HG03342 (cell line): Measurements from ENCODE around the gene MLLT3.

ENCODE experiments used
- ATAC-seq: cut with Tn5 transposase; IDR thresholded peaks from one replicate; pipeline ENCODE4 v1.9.1; 2021; ENCODE audit warnings: mild to moderate bottlenecking, moderate library complexity; ENCODE audit not compliant: unreplicated experiment

MLLT3 gene

GRCh38 chr9:20391208-20391607 is 231.1 kb downstream of the MLLT3 start:
- ATAC-seq, result no peak

- no peak for ATAC-seq
These were observed 231.9 kb downstream of the MLLT3 start for GRCh38 chr9:20390400-20390799.

GRCh38 chr9:20387062-20387461 is 235.2 kb downstream of the MLLT3 start:
- no peak for ATAC-seq

GRCh38 chr9:20384642-20385041 is 237.7 kb downstream of the MLLT3 start:
- ATAC-seq, result no peak

GRCh38 chr9:20382460-20383071 is 239.7 kb downstream of the MLLT3 start:
- ATAC-seq, result no peak

- no peak for ATAC-seq
These were observed 241.8 kb downstream of the MLLT3 start for GRCh38 chr9:20380546-20380945.

- ATAC-seq, result no peak
These were observed 242.5 kb downstream of the MLLT3 start for GRCh38 chr9:20379804-20380225.

- no peak for ATAC-seq
These were observed 243.4 kb downstream of the MLLT3 start for GRCh38 chr9:20378851-20379250.

GRCh38 chr9:20377790-20378189 is 244.5 kb downstream of the MLLT3 start:
- no peak for ATAC-seq

GRCh38 chr9:20376731-20377375 is 245.4 kb downstream of the MLLT3 start:
- ATAC-seq, result no peak

- ATAC-seq, result no peak
These were observed 246.3 kb downstream of the MLLT3 start for GRCh38 chr9:20376042-20376441.

- no peak for ATAC-seq
These were observed 249.0 kb downstream of the MLLT3 start for GRCh38 chr9:20373263-20373662.

GRCh38 chr9:20369391-20369790 is 252.9 kb downstream of the MLLT3 start:
- no peak for ATAC-seq

GRCh38 chr9:20367855-20368254 is 254.4 kb downstream of the MLLT3 start:
- ATAC-seq, result no peak

- ATAC-seq, result no peak
These were observed 257.3 kb downstream of the MLLT3 start for GRCh38 chr9:20364959-20365358.

- no peak for ATAC-seq
These were observed 259.1 kb downstream of the MLLT3 start for GRCh38 chr9:20363233-20363632.

GRCh38 chr9:20361656-20362570 is 260.4 kb downstream of the MLLT3 start:
- peak; percentile 83 for ATAC-seq

- ATAC-seq, result no peak
These were observed 261.1 kb downstream of the MLLT3 start for GRCh38 chr9:20361229-20361628.

- ATAC-seq, result no peak
These were observed 264.1 kb downstream of the MLLT3 start for GRCh38 chr9:20358207-20358606.

GRCh38 chr9:20357037-20357432 is 265.3 kb downstream of the MLLT3 start:
- no peak for ATAC-seq

- ATAC-seq, result peak; percentile 63
These were observed 265.8 kb downstream of the MLLT3 start for GRCh38 chr9:20356403-20357036.
